ENCODE data around the gene ERC2.

- no peak for TF ChIP-seq CTCF (conservative IDR thresholded peaks at IDR 0.05 in 1 of 2, IDR thresholded peaks at IDR 0.05 in 1 of 2; ENCODE audit: low read depth in 1 of 2, low read length in 2 of 2)
- TF ChIP-seq EZH2 (IDR thresholded peaks at IDR 0.05; ENCODE audit: low read length, missing control alignments), result no peak
These were observed 282.4 kb downstream of the ERC2 start for GRCh38 chr3:56185827-56186226.

Data from fibroblast of lung (primary cell).